ENCODE measurements around the gene TAF12.
"Not testable (repeated sequence)": the region's sequence is repeated elsewhere in the genome, so short reads cannot be mapped to it uniquely, and the experiment has no call there.

TAF12 gene

GRCh38 chr1:28580722-28581530 lies 61.9 kb downstream of the TAF12 start:
- DNase-seq = peak; percentile 60

DNA sequence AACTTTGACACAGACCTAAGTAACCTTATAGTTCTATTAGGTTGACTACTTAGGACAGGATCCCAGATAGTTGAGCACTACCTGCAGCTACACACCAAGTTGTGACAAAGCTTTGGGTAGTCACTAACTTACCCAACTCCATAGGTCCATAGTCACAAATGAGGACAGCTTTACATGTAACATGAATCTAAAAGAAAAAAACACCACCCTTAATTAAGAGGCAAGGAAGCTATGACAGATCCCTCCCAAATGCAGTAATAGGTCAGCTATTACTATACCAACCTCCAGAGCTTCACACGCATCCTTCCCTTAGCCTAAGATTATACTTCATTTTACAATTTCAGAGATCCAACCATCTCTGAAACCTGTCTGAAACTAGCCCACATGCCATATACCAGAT lies 63.5 kb downstream of the TAF12 start:
- DNase-seq = no peak

DNA sequence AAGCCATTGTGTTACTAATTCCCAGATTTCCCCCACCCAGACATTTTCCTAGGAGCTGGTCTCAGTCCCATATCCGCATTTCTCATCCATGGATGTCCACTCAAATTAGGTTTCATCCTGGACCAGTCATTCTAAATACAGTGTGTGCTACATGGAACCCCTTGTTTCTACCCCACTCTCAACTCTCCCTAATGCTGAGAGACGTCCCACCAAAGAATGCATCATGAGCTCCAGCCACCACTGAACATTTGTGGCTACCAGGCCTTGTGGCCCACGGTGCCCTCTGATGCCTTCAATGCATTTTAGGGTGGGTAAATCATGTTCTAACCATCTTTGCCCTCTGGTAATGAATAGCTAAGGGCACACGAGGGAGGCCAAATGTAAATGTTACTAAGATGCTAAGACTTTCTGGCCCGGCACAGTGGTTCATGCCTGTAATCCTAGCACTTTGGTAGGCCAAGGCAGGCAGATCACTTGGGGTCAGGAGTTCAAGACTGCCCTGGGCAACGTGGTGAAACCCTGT lies 64.1 kb downstream of the TAF12 start:
- no peak for DNase-seq

DNA sequence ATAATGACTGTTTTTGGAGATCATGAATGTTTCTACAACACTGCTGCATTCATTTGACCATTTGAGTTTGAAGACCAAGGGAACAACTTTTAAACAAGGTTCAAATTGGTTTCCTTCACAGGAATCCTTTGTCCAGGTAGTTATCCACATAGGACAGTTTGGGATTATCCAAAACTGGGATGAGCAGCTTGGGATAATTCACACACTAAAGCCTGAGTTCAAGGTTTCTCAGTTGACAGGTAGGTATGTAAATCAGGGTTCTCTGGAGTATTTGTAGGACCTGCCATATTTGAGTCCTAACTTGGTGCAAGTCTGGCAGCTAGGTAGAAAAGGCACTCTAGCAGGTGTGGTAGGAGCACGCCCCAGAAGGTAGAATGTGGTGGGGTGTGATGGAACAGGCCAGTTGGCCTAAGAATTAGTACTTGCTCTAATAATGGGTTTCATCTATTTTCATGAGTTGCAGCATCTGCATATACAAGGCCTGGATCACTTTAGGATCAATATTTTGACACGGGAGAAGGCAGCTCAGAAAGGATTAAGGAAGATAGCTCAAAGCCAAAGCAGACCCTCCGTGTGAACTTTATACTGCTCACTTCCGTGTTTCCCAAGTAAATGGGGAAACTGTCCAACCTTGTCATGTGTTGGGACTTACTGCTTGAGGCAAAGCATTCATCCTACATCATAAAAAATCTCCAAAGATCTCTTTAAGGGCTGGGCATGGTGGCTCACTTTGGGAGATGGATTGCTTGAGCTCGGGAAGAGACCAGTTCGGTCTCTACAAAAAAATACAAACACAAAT lies 64.9 kb downstream of the TAF12 start:
- DNase-seq = no peak

DNA sequence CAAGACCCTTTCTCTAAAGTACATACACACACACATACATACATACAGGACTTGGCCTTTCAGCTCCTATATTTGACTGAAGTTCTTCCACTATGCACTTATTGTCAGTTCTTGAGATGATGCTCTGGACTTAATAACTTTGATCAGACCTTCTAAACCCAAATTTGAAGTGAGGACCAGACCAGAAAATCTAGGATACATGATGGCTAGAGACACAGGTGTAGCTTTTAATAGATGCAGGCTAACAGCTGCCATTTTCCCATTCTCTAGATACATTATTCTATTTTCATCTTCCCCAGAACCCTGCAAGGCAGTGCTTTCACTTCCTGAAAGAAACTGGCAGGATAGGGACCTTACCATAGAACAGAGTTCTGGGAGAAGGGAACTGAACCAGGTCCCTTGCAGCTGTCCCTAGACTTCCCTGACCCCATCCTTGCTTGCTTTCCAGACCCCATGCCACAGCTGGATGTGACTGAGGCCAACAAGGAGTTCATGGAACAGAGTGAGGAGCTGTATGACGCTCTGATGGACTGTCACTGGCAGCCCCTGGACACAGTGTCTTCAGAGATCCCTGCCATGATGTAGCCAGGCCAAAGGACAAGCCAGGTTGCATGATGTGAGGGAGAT lies 65.7 kb downstream of the TAF12 start:
- DNase-seq = no peak

- DNase-seq = no peak
Measured at GRCh38 chr1:28573564-28573963, 69.3 kb downstream of the TAF12 start.

GRCh38 chr1:28572891-28573290 lies 70.0 kb downstream of the TAF12 start:
- not testable (repeated sequence) for DNase-seq

DNA sequence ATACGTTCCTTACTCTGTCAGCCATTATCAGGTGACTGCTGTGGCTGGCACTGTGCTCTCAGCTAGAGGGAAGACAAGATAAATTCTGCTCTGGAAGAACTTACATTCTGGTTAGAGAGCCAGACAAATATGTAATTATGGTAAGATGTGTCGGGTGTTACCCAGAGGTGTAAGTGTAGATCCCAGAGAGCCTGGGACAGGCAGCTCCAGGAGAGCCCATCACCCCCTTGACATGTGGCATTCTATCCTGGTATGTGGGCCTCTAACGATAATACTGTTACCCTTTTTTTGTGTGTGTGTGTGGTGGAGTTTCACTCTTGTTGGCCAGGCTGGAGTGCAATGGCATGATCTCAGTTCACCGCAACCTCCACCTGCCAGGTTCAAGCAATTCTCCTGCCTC lies 71.0 kb downstream of the TAF12 start:
- DNase-seq = no peak

DNA sequence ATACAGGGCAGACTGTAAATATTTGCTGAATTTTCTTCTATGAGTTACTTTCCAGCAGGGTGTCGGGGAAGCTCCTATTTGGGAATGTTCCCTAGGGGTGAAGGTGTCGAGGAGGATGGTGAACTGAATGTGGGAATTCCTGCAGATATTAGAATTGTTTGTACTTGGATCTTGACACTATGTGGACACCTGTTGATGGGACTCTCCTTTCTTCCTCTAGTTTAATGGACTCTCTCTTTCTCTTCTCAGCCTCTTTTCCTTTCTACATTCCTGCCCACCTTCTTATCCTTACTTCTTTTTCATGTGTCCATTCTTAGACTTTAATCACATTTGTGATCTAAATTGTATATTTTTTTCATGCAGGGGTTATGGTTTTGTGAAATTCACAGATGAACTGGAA lies 75.9 kb downstream of the TAF12 start:
- no peak for DNase-seq

- no peak for DNase-seq
Measured at GRCh38 chr1:28565726-28566125, 77.1 kb downstream of the TAF12 start.

DNA sequence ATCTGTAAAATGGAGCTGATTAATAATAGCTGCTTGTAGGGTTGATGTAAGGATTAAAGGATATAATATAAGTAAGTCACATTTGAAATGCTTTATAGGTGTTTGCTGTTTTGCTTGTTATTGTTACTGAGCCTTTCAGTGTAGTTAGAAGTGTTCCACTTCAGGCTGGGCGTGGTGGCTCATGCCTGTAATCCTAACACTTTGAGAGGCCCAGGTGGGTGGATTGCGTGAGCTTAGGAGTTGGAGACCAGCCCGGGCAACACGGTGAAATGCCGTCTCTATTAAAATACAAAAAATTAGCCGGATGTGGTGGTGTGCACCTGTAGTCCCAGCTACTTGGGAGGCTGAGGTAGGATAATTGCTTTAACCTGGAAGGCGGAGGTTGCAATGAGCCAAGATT lies 77.8 kb downstream of the TAF12 start:
- DNase-seq = no peak

DNA sequence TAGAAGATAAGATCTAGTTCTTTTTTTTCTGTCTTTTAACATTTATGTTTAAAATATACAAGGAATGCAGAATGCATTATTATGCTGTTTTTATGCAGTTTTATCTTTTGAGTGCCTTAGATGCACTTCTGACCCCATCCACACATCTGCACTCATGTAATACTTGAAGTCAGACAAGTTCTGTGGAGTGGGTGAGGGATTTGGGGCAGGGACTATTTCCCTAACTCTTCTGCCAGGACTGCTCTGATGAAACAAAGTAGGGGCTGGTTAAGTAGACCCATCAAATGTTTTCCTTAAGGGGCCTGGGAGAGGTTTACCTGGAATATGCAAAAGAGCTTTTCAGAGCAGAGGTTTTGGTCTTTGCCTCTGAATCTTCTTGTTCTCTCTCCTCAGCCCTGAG lies 78.6 kb downstream of the TAF12 start:
- no peak for DNase-seq

- DNase-seq = no peak
Measured at GRCh38 chr1:28560886-28561285, 82.0 kb downstream of the TAF12 start.

All from NCI-H345 (cell line).